Endothelial cell of umbilical vein (primary cell): ENCODE measurements around the gene TRDN. TPM values are rescaled to one million over a fixed set of nuclear protein-coding genes. Genes with fewer than 3 reads are reported as not detected.

ENCODE experiments used
- BruUV-seq: library from RNA; stranded (reverse); fragments of 400-500 nt; replicated peaks from 2 replicates; lab custom pipeline; 2021; lab: Mats Ljungman, UMichigan
- CTCF ChIA-PET: fragments of 300-600, 350-600 bp; sonication (Branson Sonifier 250); formaldehyde crosslinking; loops from one replicate; lab custom pipeline; 2021; ENCODE audit warnings: antibody characterized with exemption, inconsistent platforms; lab: Charles Lee
- POLR2A ChIA-PET: fragments of 300-600, 350-600 bp; sonication (Branson Sonifier 250); formaldehyde crosslinking; loops from one replicate; lab custom pipeline; 2021; ENCODE audit warnings: antibody characterized with exemption, inconsistent platforms; lab: Charles Lee
- DNase-seq: peaks from one replicate; pipeline ENCODE4 v3.0.0-alpha.2; 2011; ENCODE audit warnings: low read depth, low spot score
- FAIRE-seq: peaks from 2 replicates; lab custom pipeline; 2011; peaks lifted over from hg19 to GRCh38; lab: Jason Lieb, UNC
- H2AFZ ChIP-seq: 2 replicates; pipeline ENCODE4 v1.6.0; 2012; ENCODE audit warnings: low read depth, low read length, control low read depth, inconsistent platforms
- H3K27ac ChIP-seq: 2 replicates; pipeline ENCODE4 v1.5.1; 2011; ENCODE audit warnings: low read depth, mild to moderate bottlenecking, control low read depth, low read length, moderate library complexity; ENCODE audit not compliant: insufficient read depth
- H3K27me3 ChIP-seq, 2 experiments: 2 replicates each; pipeline versions ENCODE4 v1.6.0 to v1.6.1; 2011; ENCODE audit warnings: low read length in 2 of 2, mixed read lengths in 1 of 2; ENCODE audit not compliant: control insufficient read depth in 2 of 2, insufficient read depth in 2 of 2
- H3K36me3 ChIP-seq, 2 experiments: 2 replicates in 1 of 2; 3 replicates in 1 of 2; pipeline ENCODE4 v1.5.1; 2011; ENCODE audit warnings: low read length in 2 of 2, mild to moderate bottlenecking in 1 of 2, moderate library complexity in 1 of 2; ENCODE audit not compliant: control insufficient read depth in 2 of 2, insufficient read depth in 2 of 2; ENCODE audit errors: extremely low read depth in 1 of 2
- H3K4me1 ChIP-seq: 3 replicates; pipeline ENCODE4 v1.5.1; 2011; ENCODE audit warnings: mild to moderate bottlenecking, low read length; ENCODE audit not compliant: control insufficient read depth, insufficient read depth; ENCODE audit errors: extremely low read depth
- H3K4me2 ChIP-seq: 2 replicates; pipeline ENCODE4 v1.6.1; 2011; ENCODE audit warnings: low read length, control low read depth, mixed read lengths; ENCODE audit not compliant: insufficient read depth
- H3K4me3 ChIP-seq, 3 experiments: fragments of 200-600 bp in 1 of 3; sonication (generic), shearing (Covaris generic) in 1 of 3; replicated peaks in 1 of 3; 2 replicates each; pipeline ENCODE4 v1.5.1; 2011 to 2016; ENCODE audit warnings: control low read depth in 3 of 3, low read length in 3 of 3, mild to moderate bottlenecking in 2 of 3, inconsistent platforms in 1 of 3, low read depth in 1 of 3, moderate library complexity in 1 of 3; ENCODE audit not compliant: insufficient read depth in 1 of 3
- H3K79me2 ChIP-seq: 2 replicates; pipeline ENCODE4 v1.6.0; 2012; ENCODE audit warnings: low read length, inconsistent platforms; ENCODE audit not compliant: control insufficient read depth, insufficient read depth
- H3K9ac ChIP-seq: replicated peaks from 2 replicates; pipeline ENCODE3; 2011; ENCODE audit warnings: low read length, control low read depth; ENCODE audit not compliant: insufficient read depth; ENCODE audit errors: extremely low read depth
- H3K9me1 ChIP-seq: replicated peaks from 3 replicates; pipeline ENCODE4 v1.6.0; 2011; ENCODE audit warnings: mild to moderate bottlenecking, low read length; ENCODE audit not compliant: control insufficient read depth, insufficient read depth; ENCODE audit errors: extremely low read depth
- H3K9me3 ChIP-seq: replicated peaks from 2 replicates; pipeline ENCODE4 v1.5.1; 2012; ENCODE audit warnings: low read length, inconsistent platforms; ENCODE audit not compliant: control insufficient read depth, insufficient read depth
- H4K20me1 ChIP-seq: replicated peaks from 2 replicates; pipeline ENCODE3; 2011; ENCODE audit warnings: mild to moderate bottlenecking, low read length; ENCODE audit not compliant: control insufficient read depth, insufficient read depth; ENCODE audit errors: extremely low read depth
- GATA2 ChIP-seq: IDR thresholded peaks from 2 replicates; pipeline ENCODE4 v1.7.0; 2011; ENCODE audit warnings: low read depth, mild to moderate bottlenecking, moderate library complexity, mixed read lengths, low read length; ENCODE audit not compliant: insufficient read length, insufficient read depth
- JUN ChIP-seq: IDR thresholded peaks from 2 replicates; pipeline ENCODE4 v1.6.1; 2011; ENCODE audit warnings: borderline replicate concordance, low read depth; ENCODE audit not compliant: insufficient read length, insufficient read depth
- MYC ChIP-seq: IDR thresholded peaks from one replicate; pipeline ENCODE4 v1.6.1; 2011; ENCODE audit warnings: mild to moderate bottlenecking, low read depth, low read length
- POLR2AphosphoS5 ChIP-seq: IDR thresholded peaks from 2 replicates; pipeline ENCODE4 v1.6.1; 2012; ENCODE audit warnings: low read depth, mild to moderate bottlenecking, control low read depth, low read length, moderate library complexity; ENCODE audit not compliant: insufficient read depth
- dilution Hi-C: fragments of 300-500 bp; cut with MboI; formaldehyde crosslinking; loops from one replicate; pipeline ENCODE4 v1.15.0; 2019; ENCODE audit warnings: low sequenced_read_pairs; ENCODE audit not compliant: extremely low pct_ligation_motif_present
- intact Hi-C: fragments of 100-400 bp; cut with micrococcal nuclease; formaldehyde crosslinking; loops from one replicate; pipeline ENCODE4 v1.10.0; 2022
- polyA plus RNA-seq, 4 experiments: library from polyadenylated mRNA; depleted of rRNA in 3 of 4; stranded (reverse) in 3 of 4; unstranded in 1 of 4; fragments of >200 nt; gene quantifications; 2 replicates each; pipeline versions ENCODE4 v1.2.1 to v1.2.3, GENCODE V29; 2011 to 2012; ENCODE audit warnings: missing spikeins in 1 of 4
- total RNA-seq: library from RNA; stranded (reverse); gene quantifications from 2 replicates; pipeline ENCODE4 v1.2.3, GENCODE V29; 2021
- TF ChIP-seq, protein P1 (sequence below), 2 donors: IDR thresholded peaks; 1 replicate in 1 of 2; 2 replicates in 1 of 2; pipeline ENCODE4 v1.5.1; 2011; ENCODE audit warnings: low read length in 2 of 2, mild to moderate bottlenecking in 2 of 2, moderate library complexity in 2 of 2, control low read depth in 1 of 2, inconsistent platforms in 1 of 2, low read depth in 1 of 2; ENCODE audit not compliant: insufficient read depth in 1 of 2; ENCODE audit errors: extremely low read depth in 1 of 2

The TRDN gene
- total and polyA plus RNA-seq, 2 donors (not counting 3 experiments of a cell fraction or from before 2014, with no cell fraction given) = not detected

DNA sequence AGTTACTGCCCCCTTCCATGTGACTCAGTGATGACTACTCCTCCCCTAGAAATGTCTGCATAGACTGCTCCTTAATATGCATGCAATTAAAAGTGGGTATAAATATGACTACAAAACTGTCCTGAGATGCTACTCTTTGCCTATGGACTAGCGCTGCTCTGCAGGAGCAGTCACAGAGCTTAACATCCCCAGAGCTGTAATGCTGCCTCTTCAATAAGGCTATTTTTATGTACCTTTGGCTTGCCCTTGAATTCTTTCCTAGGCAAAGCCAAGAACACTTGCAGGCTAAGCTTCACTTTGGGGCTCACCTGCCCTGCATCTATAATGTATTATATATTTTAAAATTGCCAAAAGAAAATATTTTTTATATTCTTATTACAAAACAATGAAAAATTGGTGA lies 341.6 kb downstream of the TRDN start:
- Histone ChIP-seq H3K9me1 (no peaks in the 10 kb centered on the region), H3K4me2 (no peak overlapping the region), H3K9me3 (no peaks in the 10 kb centered on the region), H3K9ac (no peak overlapping the region), H3K27ac (no peak overlapping the region), H3K27me3 (no peaks in the 10 kb centered on the region), H4K20me1 (no peaks in the 10 kb centered on the region), H3K4me1 (no peaks in the 10 kb centered on the region), H3K79me2 (no peaks in the 10 kb centered on the region), H3K36me3 (no peaks in the 10 kb centered on the region), H2AFZ (no peak overlapping the region), H3K4me3 (no peak overlapping the region)
- no peak for DNase-seq
- FAIRE-seq = no peak
- intact Hi-C loops = no loop called here
- ChIA-PET CTCF (no interaction called here), POLR2A (no interaction called here)
- no peak for TF ChIP-seq POLR2AphosphoS5
- TF ChIP-seq MYC = no peak
- TF ChIP-seq JUN = no peak
- TF ChIP-seq GATA2 = no peak
- dilution Hi-C loops = no loop called here
- BruUV-seq = no TSS peak

DNA sequence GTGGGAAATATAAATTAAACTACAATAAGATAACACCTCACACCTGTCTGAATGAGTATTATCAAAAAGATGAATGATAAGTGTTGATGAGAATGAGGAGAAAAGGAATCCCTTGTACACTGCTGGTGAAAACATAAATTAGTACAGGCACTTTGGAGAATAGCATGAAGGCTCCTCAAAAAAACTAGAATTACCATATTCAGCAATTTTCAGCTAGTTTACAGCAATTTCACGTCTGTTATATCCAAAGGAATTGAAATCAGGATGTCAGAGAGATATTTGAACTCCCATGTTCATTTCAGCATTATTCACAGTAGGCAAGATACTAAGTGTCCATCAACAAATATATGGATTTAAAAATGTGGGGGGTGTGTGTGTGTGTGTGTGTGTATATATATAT lies 348.1 kb downstream of the TRDN start:
- H3K27me3 ChIP-seq = no peaks in the 10 kb centered on the region
- no peak overlapping the region for H2AFZ ChIP-seq
- no peaks in the 10 kb centered on the region for H3K79me2 ChIP-seq
- intact Hi-C loops (no loop called here), dilution Hi-C loops (no loop called here)
- H3K36me3 ChIP-seq = no peaks in the 10 kb centered on the region
- ChIA-PET POLR2A (no interaction called here), CTCF (no interaction called here)
- no peaks in the 10 kb centered on the region for H3K4me1 ChIP-seq
- no peak overlapping the region for H3K4me3 ChIP-seq
- no TSS peak for BruUV-seq
- DNase-seq (no peak), FAIRE-seq (no peak)
- H3K27ac ChIP-seq = no peak overlapping the region
- no peaks in the 10 kb centered on the region for H4K20me1 ChIP-seq
- TF ChIP-seq, protein P1, sequence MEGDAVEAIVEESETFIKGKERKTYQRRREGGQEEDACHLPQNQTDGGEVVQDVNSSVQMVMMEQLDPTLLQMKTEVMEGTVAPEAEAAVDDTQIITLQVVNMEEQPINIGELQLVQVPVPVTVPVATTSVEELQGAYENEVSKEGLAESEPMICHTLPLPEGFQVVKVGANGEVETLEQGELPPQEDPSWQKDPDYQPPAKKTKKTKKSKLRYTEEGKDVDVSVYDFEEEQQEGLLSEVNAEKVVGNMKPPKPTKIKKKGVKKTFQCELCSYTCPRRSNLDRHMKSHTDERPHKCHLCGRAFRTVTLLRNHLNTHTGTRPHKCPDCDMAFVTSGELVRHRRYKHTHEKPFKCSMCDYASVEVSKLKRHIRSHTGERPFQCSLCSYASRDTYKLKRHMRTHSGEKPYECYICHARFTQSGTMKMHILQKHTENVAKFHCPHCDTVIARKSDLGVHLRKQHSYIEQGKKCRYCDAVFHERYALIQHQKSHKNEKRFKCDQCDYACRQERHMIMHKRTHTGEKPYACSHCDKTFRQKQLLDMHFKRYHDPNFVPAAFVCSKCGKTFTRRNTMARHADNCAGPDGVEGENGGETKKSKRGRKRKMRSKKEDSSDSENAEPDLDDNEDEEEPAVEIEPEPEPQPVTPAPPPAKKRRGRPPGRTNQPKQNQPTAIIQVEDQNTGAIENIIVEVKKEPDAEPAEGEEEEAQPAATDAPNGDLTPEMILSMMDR (IDR thresholded peaks at IDR 0.05; ENCODE audit: extremely low read depth in 1 of 2, insufficient read depth in 1 of 2, low read depth in 1 of 2, low read length in 2 of 2) = no peak
- TF ChIP-seq GATA2 = no peak
- H3K9ac ChIP-seq = no peak overlapping the region
- no peaks in the 10 kb centered on the region for H3K9me3 ChIP-seq
- H3K4me2 ChIP-seq = no peak overlapping the region
- no peaks in the 10 kb centered on the region for H3K9me1 ChIP-seq
